OCI-LY7 (cell line): ENCODE measurements around the gene G6PD. TPM values are rescaled to one million over a fixed set of nuclear protein-coding genes. Genes with fewer than 3 reads are reported as not detected.

ENCODE experiments used
- BruUV-seq: library from RNA; stranded (reverse); fragments of 400-500 nt; replicated peaks from 2 replicates; lab custom pipeline; 2021; lab: Mats Ljungman, UMichigan
- CTCF ChIA-PET: fragments of 300-600 bp; sonication (Branson Sonifier 250); formaldehyde crosslinking; loops from one replicate; lab custom pipeline; 2022; ENCODE audit warnings: antibody characterized with exemption; ENCODE audit not compliant: unreplicated experiment; lab: Charles Lee
- POLR2A ChIA-PET: fragments of 300-600 bp; sonication (Branson Sonifier 250); formaldehyde crosslinking; loops from one replicate; lab custom pipeline; 2022; ENCODE audit warnings: antibody characterized with exemption; lab: Charles Lee
- DNase-seq: peaks from one replicate; pipeline ENCODE4 v3.0.0-alpha.2; 2015; ENCODE audit warnings: low spot score
- H2AFZ ChIP-seq: fragments of 200-600 bp; sonication (generic), shearing (Covaris generic); 2 replicates; pipeline ENCODE4 v1.6.1; 2014; ENCODE audit warnings: mild to moderate bottlenecking, antibody characterized with exemption, low read length, moderate library complexity
- H3K27ac ChIP-seq: fragments of 200-600 bp; sonication (generic); 2 replicates; pipeline ENCODE4 v1.5.1; 2014; ENCODE audit warnings: mixed run types, low read depth, mild to moderate bottlenecking, moderate library complexity, low read length, inconsistent platforms; ENCODE audit not compliant: poor library complexity, severe bottlenecking
- H3K36me3 ChIP-seq: fragments of 200-600 bp; sonication (generic); 2 replicates; pipeline ENCODE4 v1.6.1; 2014; ENCODE audit warnings: mild to moderate bottlenecking, antibody characterized with exemption, low read length, moderate library complexity, mixed read lengths; ENCODE audit not compliant: insufficient read depth
- H3K4me1 ChIP-seq: fragments of 200-600 bp; sonication (generic); 2 replicates; pipeline ENCODE4 v1.5.1; 2014; ENCODE audit warnings: mild to moderate bottlenecking, low read length; ENCODE audit not compliant: insufficient read depth, poor library complexity, severe bottlenecking
- H3K4me2 ChIP-seq: fragments of 200-600 bp; sonication (generic); 2 replicates; pipeline ENCODE4 v1.6.1; 2014; ENCODE audit warnings: mild to moderate bottlenecking, low read length
- H3K4me3 ChIP-seq: fragments of 200-600 bp; sonication (generic); 2 replicates; pipeline ENCODE4 v1.5.1; 2014; ENCODE audit warnings: mild to moderate bottlenecking, low read depth, low read length; ENCODE audit not compliant: poor library complexity, severe bottlenecking
- H3K79me2 ChIP-seq: fragments of 200-600 bp; sonication (generic); 2 replicates; pipeline ENCODE4 v1.6.1; 2016; ENCODE audit warnings: low read depth, mild to moderate bottlenecking, low read length, moderate library complexity, mixed read lengths; ENCODE audit not compliant: insufficient read depth
- H3K9me2 ChIP-seq: fragments of 200-600 bp; sonication (generic); 2 replicates; pipeline ENCODE4 v1.6.1; 2016; ENCODE audit warnings: mild to moderate bottlenecking, low read length, mixed read lengths; ENCODE audit not compliant: insufficient read depth
- H3K9me3 ChIP-seq: fragments of 200-600 bp; sonication (generic); 2 replicates; pipeline ENCODE4 v1.6.1; 2014; ENCODE audit warnings: mild to moderate bottlenecking, mixed run types, low read length, mixed read lengths
- H4K20me1 ChIP-seq: fragments of 200-600 bp; sonication (generic); 2 replicates; pipeline ENCODE4 v1.6.1; 2014; ENCODE audit warnings: mild to moderate bottlenecking, antibody characterized with exemption, low read length, moderate library complexity, mixed read lengths; ENCODE audit not compliant: insufficient read depth
- EZH2phosphoT487 ChIP-seq: fragments of 200-600 bp; sonication (generic); IDR thresholded peaks from 2 replicates; pipeline ENCODE4 v1.6.1; 2018; ENCODE audit warnings: low read depth, borderline replicate concordance, mild to moderate bottlenecking, mixed run types, antibody characterized with exemption, low read length, moderate library complexity, mixed read lengths
- intact Hi-C: fragments of 100-400 bp; cut with micrococcal nuclease; formaldehyde crosslinking; loops from one replicate; pipeline ENCODE4 v1.10.0; 2022; ENCODE audit not compliant: unreplicated experiment
- total RNA-seq, 2 experiments: library from RNA; depleted of rRNA in 1 of 2; stranded (reverse); fragments of >200 nt in 1 of 2; shearing (Covaris generic) in 1 of 2; gene quantifications; 2 replicates each; pipeline ENCODE4 v1.2.3, GENCODE V29; 2014 to 2022
- TF ChIP-seq, protein P1 (sequence below): fragments of 200-600 bp; sonication (generic); conservative IDR thresholded peaks from 2 replicates; pipeline ENCODE4 v1.5.1; 2014; ENCODE audit warnings: mild to moderate bottlenecking, antibody characterized with exemption, low read length, moderate library complexity, mixed read lengths

The G6PD gene
- total RNA-seq, 2 experiments from 2014 or later: 21.6 to 40.9 TPM

DNA sequence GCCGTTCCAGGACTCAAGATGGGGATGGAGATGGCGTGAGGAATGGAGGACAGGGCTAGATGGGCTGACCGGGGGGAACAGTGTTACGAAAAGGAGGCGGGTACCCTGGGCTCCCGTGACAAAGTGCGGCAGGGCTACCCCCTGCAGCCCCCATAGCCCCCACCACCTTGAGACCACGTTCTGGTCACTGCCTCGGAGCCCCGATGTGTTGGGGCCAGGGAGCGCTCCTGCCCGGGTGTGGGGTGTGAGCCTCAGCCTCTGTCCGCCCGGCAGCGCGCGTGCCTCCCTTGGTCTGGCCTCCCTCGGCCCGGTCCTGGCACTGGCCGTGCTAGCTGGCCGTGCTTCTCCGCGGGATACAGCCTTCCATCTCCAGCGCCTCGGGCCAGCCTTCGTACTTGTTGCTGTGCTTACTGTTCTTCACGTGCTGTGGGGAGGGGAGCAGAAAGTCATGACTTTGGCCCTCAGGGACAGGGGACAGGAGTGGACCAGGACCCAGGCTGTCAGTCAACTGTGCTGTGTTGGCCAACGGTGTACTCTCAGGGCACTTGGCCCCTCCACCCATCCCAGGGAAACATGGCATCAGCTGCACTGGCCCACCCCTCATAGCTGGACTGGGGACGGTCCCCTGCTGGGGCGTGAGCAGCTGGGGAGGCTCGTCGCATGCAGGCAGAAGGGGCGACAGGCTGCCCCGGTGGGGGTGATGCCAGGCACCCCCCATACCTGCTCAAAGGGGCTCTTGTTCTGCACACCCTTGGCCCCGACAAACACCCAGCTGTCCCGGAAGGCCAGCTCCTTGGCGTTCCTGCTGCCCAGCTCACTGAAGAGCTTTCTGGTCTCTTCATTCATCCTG lies 39.9 kb downstream of the G6PD start:
- Histone ChIP-seq H3K9me2 (no peaks in the 10 kb centered on the region), H3K79me2 (no peaks in the 10 kb centered on the region), H3K36me3 (peaks cover 9% of the 10 kb centered on the region), H3K4me1 (no peaks in the 10 kb centered on the region), H2AFZ (no peak overlapping the region), H3K4me2 (no peak overlapping the region), H3K27ac (no peak overlapping the region), H3K9me3 (no peaks in the 10 kb centered on the region), H4K20me1 (no peaks in the 10 kb centered on the region), H3K4me3 (no peak overlapping the region)
- intact Hi-C loops: no loop called here
- CTCF ChIA-PET: no interaction called here
- POLR2A ChIA-PET: no interaction called here
- no peak for DNase-seq
- no TSS peak for BruUV-seq
- TF ChIP-seq EZH2phosphoT487: no peak
- TF ChIP-seq, protein P1, sequence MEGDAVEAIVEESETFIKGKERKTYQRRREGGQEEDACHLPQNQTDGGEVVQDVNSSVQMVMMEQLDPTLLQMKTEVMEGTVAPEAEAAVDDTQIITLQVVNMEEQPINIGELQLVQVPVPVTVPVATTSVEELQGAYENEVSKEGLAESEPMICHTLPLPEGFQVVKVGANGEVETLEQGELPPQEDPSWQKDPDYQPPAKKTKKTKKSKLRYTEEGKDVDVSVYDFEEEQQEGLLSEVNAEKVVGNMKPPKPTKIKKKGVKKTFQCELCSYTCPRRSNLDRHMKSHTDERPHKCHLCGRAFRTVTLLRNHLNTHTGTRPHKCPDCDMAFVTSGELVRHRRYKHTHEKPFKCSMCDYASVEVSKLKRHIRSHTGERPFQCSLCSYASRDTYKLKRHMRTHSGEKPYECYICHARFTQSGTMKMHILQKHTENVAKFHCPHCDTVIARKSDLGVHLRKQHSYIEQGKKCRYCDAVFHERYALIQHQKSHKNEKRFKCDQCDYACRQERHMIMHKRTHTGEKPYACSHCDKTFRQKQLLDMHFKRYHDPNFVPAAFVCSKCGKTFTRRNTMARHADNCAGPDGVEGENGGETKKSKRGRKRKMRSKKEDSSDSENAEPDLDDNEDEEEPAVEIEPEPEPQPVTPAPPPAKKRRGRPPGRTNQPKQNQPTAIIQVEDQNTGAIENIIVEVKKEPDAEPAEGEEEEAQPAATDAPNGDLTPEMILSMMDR: no peak

DNA sequence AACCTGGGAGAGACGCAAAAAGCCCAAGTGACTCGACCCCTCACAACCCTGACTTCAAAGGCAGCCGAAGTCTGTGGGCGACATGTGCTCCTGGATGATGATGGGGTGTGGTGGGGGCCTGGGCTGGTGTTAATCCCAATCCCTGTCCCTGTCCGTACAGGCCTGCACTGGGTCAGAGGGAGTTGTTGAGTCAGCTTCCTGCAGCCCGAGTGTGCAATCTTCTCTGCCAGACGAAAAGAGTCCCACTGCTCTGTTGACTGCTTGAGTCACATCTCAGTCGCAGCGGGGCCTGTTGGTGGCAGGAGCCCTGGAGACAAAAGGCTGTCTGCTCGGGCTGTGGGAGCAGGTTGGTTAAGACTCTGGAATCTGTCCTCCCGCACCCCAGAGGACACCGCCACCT lies 40.9 kb downstream of the G6PD start:
- Histone ChIP-seq H4K20me1 (no peaks in the 10 kb centered on the region), H3K4me2 (no peak overlapping the region), H3K27ac (no peak overlapping the region), H2AFZ (no peak overlapping the region), H3K9me3 (no peaks in the 10 kb centered on the region), H3K4me3 (no peak overlapping the region), H3K9me2 (no peaks in the 10 kb centered on the region), H3K4me1 (no peaks in the 10 kb centered on the region), H3K36me3 (peaks cover 9% of the 10 kb centered on the region), H3K79me2 (no peaks in the 10 kb centered on the region)
- CTCF ChIA-PET: no interaction called here
- BruUV-seq: no TSS peak
- POLR2A ChIA-PET: no interaction called here
- intact Hi-C loops: no loop called here
- DNase-seq: no peak
- TF ChIP-seq, protein P1: no peak
- TF ChIP-seq EZH2phosphoT487: no peak

DNA sequence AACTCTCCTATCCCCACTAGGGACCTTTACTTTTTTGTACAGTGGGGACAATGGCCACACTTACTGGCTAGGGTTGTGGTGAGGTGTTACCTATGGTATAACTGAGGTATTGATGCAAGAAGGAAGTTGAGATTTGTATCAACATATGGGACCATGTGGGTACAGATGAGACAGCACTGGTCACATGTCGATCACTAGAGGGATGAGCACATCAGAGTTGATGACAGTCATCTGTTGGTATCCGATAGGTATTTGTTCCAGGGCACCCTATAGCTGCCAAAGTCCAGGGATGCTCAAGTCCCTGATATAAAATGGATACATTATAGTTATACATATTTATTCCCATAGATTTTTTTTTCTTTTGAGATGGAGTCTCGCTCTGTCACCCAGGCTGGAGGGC lies 43.7 kb downstream of the G6PD start:
- H3K9me2 ChIP-seq: no peaks in the 10 kb centered on the region
- H3K79me2 ChIP-seq: no peaks in the 10 kb centered on the region
- no peaks in the 10 kb centered on the region for H3K4me1 ChIP-seq
- POLR2A ChIA-PET: interaction anchor here (0.9 kb wide), 1 partner anchor 12 kb away, joined by 4 read pairs; the partner anchor contains the start of gene SLC10A3
- H2AFZ ChIP-seq: no peak overlapping the region
- intact Hi-C loops: no loop called here
- H3K27ac ChIP-seq: no peak overlapping the region
- DNase-seq: no peak
- H3K4me3 ChIP-seq: no peak overlapping the region
- H3K36me3 ChIP-seq: no peaks in the 10 kb centered on the region
- H4K20me1 ChIP-seq: no peaks in the 10 kb centered on the region
- no TSS peak for BruUV-seq
- CTCF ChIA-PET: no interaction called here
- no peaks in the 10 kb centered on the region for H3K9me3 ChIP-seq
- no peak for TF ChIP-seq EZH2phosphoT487
- TF ChIP-seq, protein P1: no peak
- no peak overlapping the region for H3K4me2 ChIP-seq
